ENCODE results near the gene CACNB1. TPM values are rescaled to one million over a fixed set of nuclear protein-coding genes. Genes with fewer than 3 reads are reported as not detected.

Gene CACNB1
- total and polyA plus RNA-seq, 2 of the 13 experiments (the other 11 are each of a cell fraction or from before 2014, with no cell fraction given) = 0.75 to 1.5 TPM

- no peak; the same call in 1 of the 2 replicates for TF ChIP-seq GABPB1 (CRISPR knock-in tag; IDR thresholded peaks at IDR 0.05)
- peak; percentile 77; the same call in 1 of the 2 replicates for TF ChIP-seq KLF11 (CRISPR knock-in tag; IDR thresholded peaks at IDR 0.05)
- TF ChIP-seq, protein P1, sequence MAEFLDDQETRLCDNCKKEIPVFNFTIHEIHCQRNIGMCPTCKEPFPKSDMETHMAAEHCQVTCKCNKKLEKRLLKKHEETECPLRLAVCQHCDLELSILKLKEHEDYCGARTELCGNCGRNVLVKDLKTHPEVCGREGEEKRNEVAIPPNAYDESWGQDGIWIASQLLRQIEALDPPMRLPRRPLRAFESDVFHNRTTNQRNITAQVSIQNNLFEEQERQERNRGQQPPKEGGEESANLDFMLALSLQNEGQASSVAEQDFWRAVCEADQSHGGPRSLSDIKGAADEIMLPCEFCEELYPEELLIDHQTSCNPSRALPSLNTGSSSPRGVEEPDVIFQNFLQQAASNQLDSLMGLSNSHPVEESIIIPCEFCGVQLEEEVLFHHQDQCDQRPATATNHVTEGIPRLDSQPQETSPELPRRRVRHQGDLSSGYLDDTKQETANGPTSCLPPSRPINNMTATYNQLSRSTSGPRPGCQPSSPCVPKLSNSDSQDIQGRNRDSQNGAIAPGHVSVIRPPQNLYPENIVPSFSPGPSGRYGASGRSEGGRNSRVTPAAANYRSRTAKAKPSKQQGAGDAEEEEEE (CRISPR knock-in tag; IDR thresholded peaks at IDR 0.05; ENCODE audit: borderline replicate concordance) = no peak
- no peak for TF ChIP-seq ZNF20 (CRISPR knock-in tag; IDR thresholded peaks at IDR 0.05)
- TF ChIP-seq TBL1XR1 (IDR thresholded peaks at IDR 0.05; ENCODE audit: borderline replicate concordance, low read length, partially characterized antibody) = no peak
- 0 out of 2 replicates have a peak, but pooled peaks have one; percentile 32 for TF ChIP-seq HCFC1 (IDR thresholded peaks at IDR 0.05; ENCODE audit: low read depth, low read length)
- peak; percentile 70; the same call in 1 of the 2 replicates for TF ChIP-seq ZNF543 (CRISPR knock-in tag; IDR thresholded peaks at IDR 0.05)
- TF ChIP-seq ZNF343 (CRISPR knock-in tag; IDR thresholded peaks at IDR 0.05) = peak; percentile 11; the same call in 1 of the 2 replicates
- TF ChIP-seq MBD4 (IDR thresholded peaks at IDR 0.05; ENCODE audit: borderline replicate concordance, low read length) = no peak
- TF ChIP-seq ZNF777 (CRISPR knock-in tag; IDR thresholded peaks at IDR 0.05) = peak; percentile 66; the same call in 1 of the 2 replicates
- no peak for TF ChIP-seq ZNF776 (CRISPR knock-in tag; IDR thresholded peaks at IDR 0.05)
- no peak for TF ChIP-seq NR3C1 (CRISPR knock-in tag; IDR thresholded peaks at IDR 0.05)
- peak; percentile 75; the same call in 1 of the 2 replicates for TF ChIP-seq SIN3A (IDR thresholded peaks at IDR 0.05; ENCODE audit: borderline replicate concordance, low read depth, low read length)
- no peak for TF ChIP-seq MAZ (IDR thresholded peaks at IDR 0.05; ENCODE audit: borderline replicate concordance, low read depth, low read length)
- no peak for TF ChIP-seq MAZ (CRISPR knock-in tag; IDR thresholded peaks at IDR 0.05; ENCODE audit: low read depth)
- no peak for TF ChIP-seq ZHX1 (CRISPR knock-in tag; IDR thresholded peaks at IDR 0.05; ENCODE audit: low read depth)
- TF ChIP-seq ZNF614 (CRISPR knock-in tag; IDR thresholded peaks at IDR 0.05; ENCODE audit: borderline replicate concordance) = no peak; the same call in 1 of the 2 replicates
- no peak for TF ChIP-seq STAT5B (CRISPR knock-in tag; IDR thresholded peaks at IDR 0.05)
- TF ChIP-seq NONO (IDR thresholded peaks at IDR 0.05) = no peak
- TF ChIP-seq NONO (CRISPR knock-in tag; conservative IDR thresholded peaks at IDR 0.05) = no peak
- no peak for TF ChIP-seq ESRRA (CRISPR knock-in tag; IDR thresholded peaks at IDR 0.05; ENCODE audit: low read depth)
- TF ChIP-seq ZNF292 (CRISPR knock-in tag; IDR thresholded peaks at IDR 0.05; ENCODE audit: borderline replicate concordance, low read depth) = no peak
- TF ChIP-seq HOXA5 (CRISPR knock-in tag; IDR thresholded peaks at IDR 0.05) = 0 out of 2 replicates have a peak, but pooled peaks have one; percentile 51
- no peak for TF ChIP-seq THAP8 (CRISPR knock-in tag; IDR thresholded peaks at IDR 0.05; ENCODE audit: borderline replicate concordance)
- no peak for TF ChIP-seq ZNF782 (CRISPR knock-in tag; IDR thresholded peaks at IDR 0.05; ENCODE audit: borderline replicate concordance)
- TF ChIP-seq ZNF354B (CRISPR knock-in tag; IDR thresholded peaks at IDR 0.05) = no peak
- TF ChIP-seq FOSL2 (CRISPR knock-in tag; IDR thresholded peaks at IDR 0.05) = peak; percentile 47
These were observed 43.8 kb downstream of the CACNB1 start (continued) for GRCh38 chr17:39153599-39154051.
